Measurements from ENCODE around the gene GUCY2D.
"Not testable (repeated sequence)": the region's sequence is repeated elsewhere in the genome, so short reads cannot be mapped to it uniquely, and the experiment has no call there.

GUCY2D gene

DNA sequence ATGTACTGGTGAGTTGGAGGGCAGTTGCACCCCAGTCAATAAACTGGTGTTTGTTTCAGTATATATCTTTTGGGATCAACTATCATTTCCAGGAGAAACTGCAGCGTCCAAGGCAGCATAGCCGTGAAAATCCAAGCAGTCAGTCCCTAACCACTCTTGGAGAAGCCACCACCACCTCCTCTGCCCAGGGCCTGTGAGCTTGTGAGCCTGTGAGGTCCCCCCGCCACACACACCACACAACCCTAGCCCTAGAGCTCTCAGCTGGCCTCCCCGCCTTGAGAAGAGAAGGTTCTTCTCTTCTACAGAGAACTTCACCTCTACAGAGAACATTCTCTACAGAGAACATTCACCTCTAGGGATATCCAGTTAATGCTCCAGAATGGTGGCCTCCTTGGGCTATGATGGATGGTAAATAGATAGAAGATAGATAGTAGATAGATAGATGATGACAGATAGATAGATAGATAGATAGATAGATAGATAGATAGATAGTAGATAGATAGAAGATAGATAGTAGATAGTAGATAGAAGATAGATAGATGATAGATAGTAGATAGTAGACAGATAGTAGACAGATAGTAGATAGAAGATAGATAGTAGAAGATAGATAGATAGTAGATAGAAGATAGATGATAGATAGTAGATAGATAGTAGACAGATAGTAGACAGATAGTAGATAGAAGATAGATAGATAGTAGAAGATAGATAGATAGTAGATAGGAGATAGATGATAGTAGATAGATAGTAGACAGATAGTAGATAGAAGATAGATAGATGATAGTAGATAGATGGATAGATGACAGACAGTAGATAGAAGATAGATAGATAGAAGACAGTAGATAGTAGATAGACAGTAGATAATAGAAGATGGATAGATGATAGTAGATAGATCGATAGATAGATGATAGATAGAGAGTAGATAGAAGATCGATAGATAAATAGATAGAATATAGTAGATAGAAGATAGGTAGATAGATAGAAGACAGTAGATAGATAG lies 50.1 kb downstream of the GUCY2D start:
- H3K36me3 ChIP-seq (ENCODE audit: control insufficient read depth, low read depth, low read length): no peaks in the 10 kb centered on the region
- H3K27ac ChIP-seq (ENCODE audit: low read length): no peak overlapping the region
- no peak overlapping the region for H3K9ac ChIP-seq (ENCODE audit: low read length)
- H3K4me3 ChIP-seq (ENCODE audit: low read length): no peak overlapping the region
- H3K4me1 ChIP-seq (ENCODE audit: control insufficient read depth, low read depth, low read length): no peaks in the 10 kb centered on the region
- no peaks in the 10 kb centered on the region for H3K9me3 ChIP-seq (ENCODE audit: control insufficient read depth, low read depth, low read length)
- peaks cover 15% of the 10 kb centered on the region for H3K27me3 ChIP-seq (ENCODE audit: control insufficient read depth, insufficient read depth, low read length)

DNA sequence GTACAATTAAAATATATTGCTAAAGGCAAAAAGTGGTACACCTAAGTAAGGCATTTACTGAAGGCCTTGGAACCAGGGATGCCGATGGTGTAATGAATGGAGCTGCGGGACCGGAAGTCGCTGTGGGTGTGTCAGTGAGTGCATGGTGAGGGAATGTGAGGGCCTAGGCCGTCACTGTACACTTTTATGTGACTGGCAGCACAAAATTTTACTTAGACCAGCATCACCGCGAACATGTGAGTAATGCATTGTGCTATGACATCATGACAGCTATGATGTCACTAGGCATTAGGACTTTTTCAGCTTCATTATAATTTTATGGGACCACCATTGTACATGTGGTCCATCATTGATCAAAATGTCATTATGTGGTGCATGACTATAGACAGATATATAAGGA lies 51.2 kb downstream of the GUCY2D start:
- H3K9ac ChIP-seq (ENCODE audit: low read length): no peak overlapping the region
- no peak overlapping the region for H3K4me3 ChIP-seq (ENCODE audit: low read length)
- H3K4me1 ChIP-seq (ENCODE audit: control insufficient read depth, low read depth, low read length): no peaks in the 10 kb centered on the region
- H3K36me3 ChIP-seq (ENCODE audit: control insufficient read depth, low read depth, low read length): no peaks in the 10 kb centered on the region
- H3K27ac ChIP-seq (ENCODE audit: low read length): no peak overlapping the region
- H3K27me3 ChIP-seq (ENCODE audit: control insufficient read depth, insufficient read depth, low read length): peaks cover 16% of the 10 kb centered on the region
- H3K9me3 ChIP-seq (ENCODE audit: control insufficient read depth, low read depth, low read length): no peaks in the 10 kb centered on the region

- Histone ChIP-seq H3K4me3 (ENCODE audit: low read length) (no peak overlapping the region), H3K36me3 (ENCODE audit: control insufficient read depth, low read depth, low read length) (no peaks in the 10 kb centered on the region), H3K9ac (ENCODE audit: low read length) (no peak overlapping the region), H3K27ac (ENCODE audit: low read length) (no peak overlapping the region), H3K27me3 (ENCODE audit: control insufficient read depth, insufficient read depth, low read length) (peaks cover 36% of the 10 kb centered on the region), H3K4me1 (ENCODE audit: control insufficient read depth, low read depth, low read length) (no peaks in the 10 kb centered on the region), H3K9me3 (ENCODE audit: control insufficient read depth, low read depth, low read length) (no peaks in the 10 kb centered on the region)
These were observed 53.4 kb downstream of the GUCY2D start for GRCh38 chr17:8055851-8056231.

- H3K9me3 ChIP-seq (ENCODE audit: control insufficient read depth, low read depth, low read length): no peaks in the 10 kb centered on the region
- peaks cover 3% of the 10 kb centered on the region for H3K4me1 ChIP-seq (ENCODE audit: control insufficient read depth, low read depth, low read length)
- peaks cover 42% of the 10 kb centered on the region for H3K27me3 ChIP-seq (ENCODE audit: control insufficient read depth, insufficient read depth, low read length)
- no peaks in the 10 kb centered on the region for H3K36me3 ChIP-seq (ENCODE audit: control insufficient read depth, low read depth, low read length)
- H3K27ac ChIP-seq (ENCODE audit: low read length): no peak overlapping the region
- H3K4me3 ChIP-seq (ENCODE audit: low read length): no peak overlapping the region
- no peak overlapping the region for H3K9ac ChIP-seq (ENCODE audit: low read length)
These were observed 54.0 kb downstream of the GUCY2D start for GRCh38 chr17:8056232-8056975.

- H3K9ac ChIP-seq (ENCODE audit: low read length): no peak overlapping the region
- peaks cover 49% of the 10 kb centered on the region for H3K27me3 ChIP-seq (ENCODE audit: control insufficient read depth, insufficient read depth, low read length)
- H3K36me3 ChIP-seq (ENCODE audit: control insufficient read depth, low read depth, low read length): no peaks in the 10 kb centered on the region
- H3K27ac ChIP-seq (ENCODE audit: low read length): no peak overlapping the region
- no peaks in the 10 kb centered on the region for H3K9me3 ChIP-seq (ENCODE audit: control insufficient read depth, low read depth, low read length)
- no peak overlapping the region for H3K4me3 ChIP-seq (ENCODE audit: low read length)
- H3K4me1 ChIP-seq (ENCODE audit: control insufficient read depth, low read depth, low read length): peaks cover 7% of the 10 kb centered on the region
These were observed 54.7 kb downstream of the GUCY2D start for GRCh38 chr17:8056976-8057625.

- Histone ChIP-seq H3K27me3 (ENCODE audit: control insufficient read depth, insufficient read depth, low read length) (peaks cover 55% of the 10 kb centered on the region), H3K9me3 (ENCODE audit: control insufficient read depth, low read depth, low read length) (no peaks in the 10 kb centered on the region), H3K4me1 (ENCODE audit: control insufficient read depth, low read depth, low read length) (peaks cover 13% of the 10 kb centered on the region), H3K36me3 (ENCODE audit: control insufficient read depth, low read depth, low read length) (no peaks in the 10 kb centered on the region), H3K27ac (ENCODE audit: low read length) (no peak overlapping the region), H3K4me3 (ENCODE audit: low read length) (no peak overlapping the region), H3K9ac (ENCODE audit: low read length) (no peak overlapping the region)
These were observed 55.3 kb downstream of the GUCY2D start for GRCh38 chr17:8057691-8058114.

DNA sequence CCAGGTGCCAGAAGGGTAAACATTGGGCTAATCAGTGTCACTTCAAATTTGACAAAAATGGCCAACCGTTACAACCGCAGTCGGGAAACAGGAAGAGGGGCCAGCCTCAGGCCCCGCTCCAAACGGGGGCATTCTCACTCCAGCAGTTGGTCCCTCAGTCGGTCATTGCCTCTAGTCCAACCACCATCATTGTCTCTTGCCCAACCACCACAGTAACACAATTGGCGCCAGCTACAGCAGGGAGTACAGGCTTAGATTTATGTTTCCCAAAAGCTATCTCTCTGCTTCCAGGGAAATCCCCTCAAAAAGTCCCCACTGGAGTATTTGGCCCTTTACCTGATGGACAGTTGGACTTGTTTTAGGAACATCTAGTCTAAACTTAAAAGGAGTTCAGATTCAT lies 56.7 kb downstream of the GUCY2D start:
- no peak overlapping the region for H3K9ac ChIP-seq (ENCODE audit: low read length)
- no peaks in the 10 kb centered on the region for H3K36me3 ChIP-seq (ENCODE audit: control insufficient read depth, low read depth, low read length)
- H3K27me3 ChIP-seq (ENCODE audit: control insufficient read depth, insufficient read depth, low read length): peaks cover 66% of the 10 kb centered on the region
- peaks cover 23% of the 10 kb centered on the region for H3K4me1 ChIP-seq (ENCODE audit: control insufficient read depth, low read depth, low read length)
- H3K4me3 ChIP-seq (ENCODE audit: low read length): no peak overlapping the region
- H3K9me3 ChIP-seq (ENCODE audit: control insufficient read depth, low read depth, low read length): no peaks in the 10 kb centered on the region
- no peak overlapping the region for H3K27ac ChIP-seq (ENCODE audit: low read length)

- H3K27ac ChIP-seq (ENCODE audit: low read length): no peak overlapping the region
- H3K27me3 ChIP-seq (ENCODE audit: control insufficient read depth, insufficient read depth, low read length): peaks cover 76% of the 10 kb centered on the region
- H3K9me3 ChIP-seq (ENCODE audit: control insufficient read depth, low read depth, low read length): no peaks in the 10 kb centered on the region
- no peak overlapping the region for H3K4me3 ChIP-seq (ENCODE audit: low read length)
- H3K36me3 ChIP-seq (ENCODE audit: control insufficient read depth, low read depth, low read length): no peaks in the 10 kb centered on the region
- peaks cover 23% of the 10 kb centered on the region for H3K4me1 ChIP-seq (ENCODE audit: control insufficient read depth, low read depth, low read length)
- H3K9ac ChIP-seq (ENCODE audit: low read length): no peak overlapping the region
These were observed 57.9 kb downstream of the GUCY2D start for GRCh38 chr17:8060274-8060673.

- not testable (repeated sequence) for H3K9me3 ChIP-seq (ENCODE audit: control insufficient read depth, low read depth, low read length); H3K36me3 ChIP-seq (ENCODE audit: control insufficient read depth, low read depth, low read length); H3K9ac ChIP-seq (ENCODE audit: low read length); H3K27ac ChIP-seq (ENCODE audit: low read length)
- Histone ChIP-seq H3K4me1 (ENCODE audit: control insufficient read depth, low read depth, low read length) (peaks cover 23% of the 10 kb centered on the region), H3K27me3 (ENCODE audit: control insufficient read depth, insufficient read depth, low read length) (peaks cover 70% of the 10 kb centered on the region), H3K4me3 (ENCODE audit: low read length) (peak overlapping the region; percentile 55)
These were observed 59.4 kb downstream of the GUCY2D start for GRCh38 chr17:8061851-8062250.

DNA sequence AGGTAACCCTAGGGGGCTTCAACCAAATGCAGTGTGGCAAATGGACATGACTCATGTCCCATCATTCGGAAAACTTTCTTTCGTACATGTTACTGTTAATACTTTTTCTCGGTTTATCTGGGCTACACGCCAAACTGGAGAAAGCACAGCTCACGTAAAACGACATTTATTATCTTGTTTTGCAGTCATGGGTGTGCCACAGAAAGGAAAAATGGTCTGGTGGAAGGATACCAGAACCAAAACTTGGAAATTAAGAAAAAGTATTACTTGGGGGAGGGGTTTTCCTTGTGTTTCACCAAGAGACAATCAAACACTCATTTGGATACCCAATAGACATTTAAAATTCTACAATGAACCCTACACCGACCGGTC lies 60.0 kb downstream of the GUCY2D start:
- H3K4me1 ChIP-seq (ENCODE audit: control insufficient read depth, low read depth, low read length): peaks cover 23% of the 10 kb centered on the region
- H3K27me3 ChIP-seq (ENCODE audit: control insufficient read depth, insufficient read depth, low read length): peaks cover 70% of the 10 kb centered on the region
- no peaks in the 10 kb centered on the region for H3K36me3 ChIP-seq (ENCODE audit: control insufficient read depth, low read depth, low read length)
- H3K27ac ChIP-seq (ENCODE audit: low read length): no peak overlapping the region
- no peaks in the 10 kb centered on the region for H3K9me3 ChIP-seq (ENCODE audit: control insufficient read depth, low read depth, low read length)
- H3K4me3 ChIP-seq (ENCODE audit: low read length): peak overlapping the region; percentile 55
- no peak overlapping the region for H3K9ac ChIP-seq (ENCODE audit: low read length)

DNA sequence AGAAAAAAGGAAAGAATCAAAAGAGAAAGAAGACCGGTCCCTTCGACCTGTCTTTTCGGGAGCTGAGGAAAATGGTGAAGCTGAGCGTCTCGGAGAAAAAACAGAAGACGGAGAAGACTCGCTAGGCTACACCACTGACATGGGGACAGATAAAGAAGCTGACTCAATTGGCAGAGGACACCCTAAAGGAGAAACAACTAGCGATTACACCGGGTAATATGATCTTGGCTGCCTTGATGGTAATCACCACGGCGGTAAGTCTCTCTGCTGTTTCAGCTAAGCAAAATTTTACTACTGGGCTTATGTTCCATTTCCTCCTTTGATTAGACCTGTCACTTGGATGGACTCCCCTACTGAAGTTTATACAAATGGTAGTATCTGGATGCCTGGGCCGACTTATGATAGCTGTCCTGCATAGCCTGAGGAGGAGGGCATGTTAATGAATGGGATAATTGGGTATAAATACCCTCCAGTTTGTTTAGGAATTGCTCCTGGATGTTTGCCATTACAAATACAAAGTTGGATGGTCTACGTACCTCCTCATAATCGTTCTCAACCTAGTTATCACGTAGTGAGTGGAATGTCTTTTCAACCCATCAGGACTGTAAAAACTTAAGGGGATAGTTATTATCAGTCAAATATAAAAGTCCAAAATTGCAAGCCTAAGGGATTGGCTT lies 60.5 kb downstream of the GUCY2D start:
- peaks cover 69% of the 10 kb centered on the region for H3K27me3 ChIP-seq (ENCODE audit: control insufficient read depth, insufficient read depth, low read length)
- H3K9ac ChIP-seq (ENCODE audit: low read length): no peak overlapping the region
- peak overlapping the region; percentile 55 for H3K4me3 ChIP-seq (ENCODE audit: low read length)
- no peaks in the 10 kb centered on the region for H3K9me3 ChIP-seq (ENCODE audit: control insufficient read depth, low read depth, low read length)
- peaks cover 23% of the 10 kb centered on the region for H3K4me1 ChIP-seq (ENCODE audit: control insufficient read depth, low read depth, low read length)
- no peaks in the 10 kb centered on the region for H3K36me3 ChIP-seq (ENCODE audit: control insufficient read depth, low read depth, low read length)
- no peak overlapping the region for H3K27ac ChIP-seq (ENCODE audit: low read length)
